Nephron progenitor cell (in vitro differentiated cells): ENCODE measurements around the gene GUCA1A.
"Not testable (repeated sequence)": the region's sequence is repeated elsewhere in the genome, so short reads cannot be mapped to it uniquely, and the experiment has no call there.

ENCODE experiments used
- DNase-seq: peaks from one replicate; pipeline ENCODE4 v3.0.0; 2021
- H3K27ac Mint-ChIP-seq: 2 replicates; pipeline ENCODE4 v1.8.0; 2021; ENCODE audit warnings: mild to moderate bottlenecking, moderate library complexity, mixed read lengths
- H3K27me3 Mint-ChIP-seq: 2 replicates; pipeline ENCODE4 v1.8.0; 2021; ENCODE audit warnings: mild to moderate bottlenecking, low read depth, mixed read lengths; ENCODE audit not compliant: poor library complexity
- H3K36me3 Mint-ChIP-seq: 2 replicates; pipeline ENCODE4 v1.8.0; 2021; ENCODE audit warnings: low read depth, mixed read lengths
- H3K4me1 Mint-ChIP-seq: 2 replicates; pipeline ENCODE4 v1.8.0; 2021; ENCODE audit warnings: mixed read lengths
- H3K4me3 Mint-ChIP-seq: 2 replicates; pipeline ENCODE4 v1.8.0; 2021; ENCODE audit warnings: mild to moderate bottlenecking, moderate library complexity, mixed read lengths
- H3K9me3 Mint-ChIP-seq: 2 replicates; pipeline ENCODE4 v1.8.0; 2021; ENCODE audit warnings: mild to moderate bottlenecking, moderate library complexity, mixed read lengths
- CTCF ChIP-seq: fragments of 200-600 bp; sonication (generic); IDR thresholded peaks from 2 replicates; pipeline ENCODE4 v1.5.0; 2021; ENCODE audit warnings: antibody characterized with exemption

The GUCA1A gene

GRCh38 chr6:42200035-42200434 is 26.9 kb downstream of the GUCA1A start:
- DNase-seq = no peak
- Mint-ChIP-seq H3K36me3 (peaks cover 37% of the 10 kb centered on the region), H3K27me3 (peaks cover 2% of the 10 kb centered on the region)

GRCh38 chr6:42201382-42201781 is 28.2 kb downstream of the GUCA1A start:
- peaks cover 2% of the 10 kb centered on the region for H3K27me3 Mint-ChIP-seq
- no peak for TF ChIP-seq CTCF
- no peak overlapping the region for H3K4me3 Mint-ChIP-seq
- peaks cover 46% of the 10 kb centered on the region for H3K36me3 Mint-ChIP-seq
- H3K27ac Mint-ChIP-seq = no peak overlapping the region
- H3K9me3 Mint-ChIP-seq = no peaks in the 10 kb centered on the region
- no peak for DNase-seq
- no peaks in the 10 kb centered on the region for H3K4me1 Mint-ChIP-seq

More at GRCh38 chr6:42200035-42200434, 26.9 kb downstream of the GUCA1A start:
- TF ChIP-seq CTCF = no peak
- H3K9me3 Mint-ChIP-seq = no peaks in the 10 kb centered on the region
- peak overlapping the region; percentile 55 for H3K27ac Mint-ChIP-seq
- no peak overlapping the region for H3K4me3 Mint-ChIP-seq
- no peaks in the 10 kb centered on the region for H3K4me1 Mint-ChIP-seq

GRCh38 chr6:42202131-42202915 is 29.2 kb downstream of the GUCA1A start:
- not testable (repeated sequence) for H3K27me3 Mint-ChIP-seq, H3K4me1 Mint-ChIP-seq, H3K4me3 Mint-ChIP-seq, H3K9me3 Mint-ChIP-seq, H3K27ac Mint-ChIP-seq, DNase-seq
- peaks cover 51% of the 10 kb centered on the region for H3K36me3 Mint-ChIP-seq

GRCh38 chr6:42203183-42203582 is 30.0 kb downstream of the GUCA1A start:
- TF ChIP-seq CTCF = no peak
- DNase-seq = no peak
- H3K4me3 Mint-ChIP-seq = no peak overlapping the region
- H3K9me3 Mint-ChIP-seq = no peaks in the 10 kb centered on the region
- H3K27ac Mint-ChIP-seq = no peak overlapping the region
- H3K27me3 Mint-ChIP-seq = peaks cover 2% of the 10 kb centered on the region
- H3K36me3 Mint-ChIP-seq = peaks cover 59% of the 10 kb centered on the region
- H3K4me1 Mint-ChIP-seq = no peaks in the 10 kb centered on the region

- Mint-ChIP-seq H3K4me3 (no peak overlapping the region), H3K4me1 (no peaks in the 10 kb centered on the region), H3K9me3 (no peaks in the 10 kb centered on the region), H3K36me3 (peaks cover 60% of the 10 kb centered on the region), H3K27ac (no peak overlapping the region), H3K27me3 (peaks cover 2% of the 10 kb centered on the region)
- no peak for TF ChIP-seq CTCF
- no peak for DNase-seq
Observed at GRCh38 chr6:42204768-42205282, 31.7 kb downstream of the GUCA1A start.

- not testable (repeated sequence) for H3K4me3 Mint-ChIP-seq, H3K4me1 Mint-ChIP-seq, DNase-seq, H3K27ac Mint-ChIP-seq, H3K9me3 Mint-ChIP-seq, H3K27me3 Mint-ChIP-seq
- H3K36me3 Mint-ChIP-seq = peaks cover 51% of the 10 kb centered on the region
Observed at GRCh38 chr6:42207559-42207958, 34.4 kb downstream of the GUCA1A start.

- Mint-ChIP-seq H3K27me3 (no peaks in the 10 kb centered on the region), H3K4me1 (peaks cover 10% of the 10 kb centered on the region), H3K4me3 (no peak overlapping the region), H3K36me3 (peaks cover 31% of the 10 kb centered on the region), H3K9me3 (no peaks in the 10 kb centered on the region), H3K27ac (peak overlapping the region; percentile 83)
- no peak for DNase-seq
- no peak for TF ChIP-seq CTCF
Observed at GRCh38 chr6:42210551-42210950, 37.4 kb downstream of the GUCA1A start.
